Stimulated activated CD8-positive, alpha-beta memory T cell treated with anti-CD3 and anti-CD28 coated beads, Interleukin-4, amount 100 ng/mL, for 48 hours (primary cell): ENCODE results near the gene ICE2.
"Not testable (repeated sequence)": the region's sequence is repeated elsewhere in the genome, so short reads cannot be mapped to it uniquely, and the experiment has no call there.

Source experiments
- DNase-seq: peaks from one replicate; pipeline ENCODE4 v3.0.0-alpha.2; 2020

ICE2 gene

DNA sequence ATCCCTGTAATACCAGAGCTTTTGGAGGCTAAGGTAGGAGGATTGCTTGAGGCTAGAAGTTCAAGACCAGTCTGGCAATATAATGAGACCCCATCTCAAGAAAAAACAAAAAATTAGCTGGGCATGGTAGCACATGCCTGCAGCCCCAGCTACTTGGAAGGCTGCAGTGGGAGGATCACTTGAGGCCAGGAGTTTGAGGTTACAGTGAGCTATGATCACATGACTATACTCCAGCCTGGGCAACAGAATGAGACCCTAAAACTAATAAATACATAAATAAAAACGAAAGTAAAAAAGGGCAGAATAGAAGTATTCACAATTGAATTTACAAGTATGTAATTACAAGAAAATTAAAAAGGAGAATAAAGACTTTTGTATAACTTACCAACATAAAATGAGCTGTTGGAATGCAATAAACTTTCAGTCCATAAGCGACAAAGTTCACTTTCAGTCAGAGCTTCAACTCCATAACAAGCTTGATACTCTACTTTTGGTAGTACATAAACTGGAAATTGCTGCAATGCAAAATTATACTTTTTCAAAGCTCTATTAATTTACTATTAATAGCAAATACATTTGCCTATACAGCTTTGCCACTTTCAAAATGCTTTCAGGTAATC is 36.8 kb downstream of the ICE2 start:
- DNase-seq: no peak

DNA sequence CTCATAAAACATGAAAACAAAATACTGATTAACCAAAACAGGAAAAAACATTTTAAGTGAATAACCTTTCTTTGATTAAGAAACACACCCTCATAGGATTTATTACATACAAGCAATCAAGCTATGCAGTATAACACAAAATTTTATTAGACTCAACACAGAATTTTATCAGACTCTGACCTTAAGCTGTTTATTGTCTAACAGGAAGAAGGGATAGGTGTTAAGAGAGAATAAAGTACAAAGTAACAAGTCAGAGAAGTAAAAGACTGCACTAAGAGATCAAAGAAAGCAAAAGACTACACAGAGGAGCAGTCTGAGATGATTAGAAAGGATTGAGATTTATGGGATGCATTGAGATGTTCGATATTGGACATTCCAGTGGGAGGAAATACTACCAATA is 37.6 kb downstream of the ICE2 start:
- no peak for DNase-seq

DNA sequence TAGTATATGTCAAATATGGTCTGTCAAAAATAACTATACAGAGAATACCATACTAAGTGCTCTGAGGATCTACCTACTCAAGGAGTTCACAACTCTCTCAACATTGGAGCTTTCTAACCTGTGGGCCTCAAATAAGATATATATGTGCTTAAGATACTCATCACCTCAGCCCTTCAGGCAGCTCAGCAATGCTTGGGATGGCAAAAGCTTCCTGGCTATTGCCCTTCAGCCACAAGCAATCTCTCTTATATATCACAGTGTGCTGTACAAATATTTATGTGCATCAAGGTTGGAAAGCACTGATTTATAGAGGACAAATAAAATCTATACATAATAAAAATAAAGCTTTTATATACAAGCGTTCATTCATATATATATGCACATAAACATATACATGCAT is 40.3 kb downstream of the ICE2 start:
- no peak for DNase-seq

- DNase-seq: no peak
These were observed 50.0 kb downstream of the ICE2 start for GRCh38 chr15:60428935-60429334.

- DNase-seq: no peak
These were observed 52.0 kb downstream of the ICE2 start for GRCh38 chr15:60426870-60427508.

- no peak for DNase-seq
These were observed 53.5 kb downstream of the ICE2 start for GRCh38 chr15:60425461-60425860.

GRCh38 chr15:60424006-60424405 is 54.9 kb downstream of the ICE2 start:
- no peak for DNase-seq

DNA sequence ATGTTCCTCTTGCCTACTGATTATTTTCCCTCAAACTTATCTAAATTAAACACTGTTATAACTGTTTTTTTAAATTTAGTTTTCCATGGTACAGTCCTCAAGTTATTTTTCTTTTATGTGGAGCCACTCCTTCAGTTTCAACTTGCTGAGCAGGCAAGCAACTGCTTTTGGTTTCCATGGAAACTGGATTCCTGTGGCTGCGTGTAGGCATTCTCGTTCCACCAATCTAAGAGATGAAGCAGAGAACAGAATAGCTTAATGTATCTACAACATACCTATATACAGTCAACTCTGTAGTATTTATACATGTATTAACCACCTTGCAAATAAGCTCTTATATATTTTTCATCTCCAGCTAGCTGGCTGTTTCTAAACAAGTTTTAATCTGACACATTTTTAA is 55.4 kb downstream of the ICE2 start:
- no peak for DNase-seq

- DNase-seq: no peak
These were observed 57.4 kb downstream of the ICE2 start for GRCh38 chr15:60421544-60421943.

DNA sequence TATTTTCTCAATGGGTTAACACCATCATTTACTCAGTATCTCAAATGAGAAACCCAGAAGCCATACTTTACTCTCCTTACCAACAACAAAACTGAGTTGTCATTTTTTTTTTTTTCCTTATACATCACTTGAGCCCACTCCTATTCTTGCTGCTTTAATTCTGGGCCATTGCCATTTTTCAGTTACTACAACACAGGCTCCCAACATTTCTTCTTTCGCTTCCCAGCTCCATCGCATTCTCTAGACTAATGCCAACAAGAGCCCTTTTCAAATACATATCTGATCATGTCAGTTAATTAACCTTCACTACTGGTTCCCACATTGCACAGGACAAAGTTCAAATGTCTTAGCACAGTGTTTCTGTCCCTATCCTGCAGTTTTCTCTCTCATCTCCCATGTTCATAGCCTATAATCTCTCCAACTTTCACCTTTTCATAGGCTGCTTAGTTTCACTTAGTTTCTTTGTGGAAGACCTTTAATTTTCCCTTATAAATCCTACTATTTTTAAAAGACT is 58.7 kb downstream of the ICE2 start:
- DNase-seq: no peak

GRCh38 chr15:60419753-60420152 is 59.2 kb downstream of the ICE2 start:
- DNase-seq: no peak

DNA sequence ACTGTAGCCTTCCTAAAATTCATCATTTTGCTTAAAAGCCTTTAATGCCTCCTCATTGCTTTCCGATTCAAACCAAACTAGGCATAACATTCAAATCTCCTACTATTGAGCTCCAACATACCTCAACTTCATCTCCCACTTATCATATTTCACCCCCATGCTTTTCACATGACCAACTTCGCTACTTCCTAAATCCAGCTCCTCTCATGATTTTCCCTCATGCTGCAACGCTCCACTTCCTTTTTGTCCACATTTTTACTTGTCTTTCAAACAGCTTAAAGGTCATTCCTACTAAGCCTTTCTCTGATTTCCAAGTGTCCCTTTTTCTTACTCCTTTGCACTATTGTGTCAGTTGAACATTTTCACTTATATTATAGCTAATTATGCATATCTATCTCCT is 60.8 kb downstream of the ICE2 start:
- DNase-seq: no peak

GRCh38 chr15:60417112-60417511 is 61.8 kb downstream of the ICE2 start:
- DNase-seq: no peak

GRCh38 chr15:60416484-60416883 is 62.5 kb downstream of the ICE2 start:
- DNase-seq: no peak

GRCh38 chr15:60414016-60414682 is 64.8 kb downstream of the ICE2 start:
- no peak for DNase-seq

GRCh38 chr15:60413231-60413824 is 65.6 kb downstream of the ICE2 start:
- DNase-seq: no peak

- DNase-seq: not testable (repeated sequence)
These were observed 66.1 kb downstream of the ICE2 start for GRCh38 chr15:60412807-60413206.

- DNase-seq: no peak
These were observed 67.0 kb downstream of the ICE2 start for GRCh38 chr15:60411774-60412425.

- not testable (repeated sequence) for DNase-seq
These were observed 68.6 kb downstream of the ICE2 start for GRCh38 chr15:60410350-60410749.

GRCh38 chr15:60408463-60408981 is 70.4 kb downstream of the ICE2 start:
- DNase-seq: no peak

DNA sequence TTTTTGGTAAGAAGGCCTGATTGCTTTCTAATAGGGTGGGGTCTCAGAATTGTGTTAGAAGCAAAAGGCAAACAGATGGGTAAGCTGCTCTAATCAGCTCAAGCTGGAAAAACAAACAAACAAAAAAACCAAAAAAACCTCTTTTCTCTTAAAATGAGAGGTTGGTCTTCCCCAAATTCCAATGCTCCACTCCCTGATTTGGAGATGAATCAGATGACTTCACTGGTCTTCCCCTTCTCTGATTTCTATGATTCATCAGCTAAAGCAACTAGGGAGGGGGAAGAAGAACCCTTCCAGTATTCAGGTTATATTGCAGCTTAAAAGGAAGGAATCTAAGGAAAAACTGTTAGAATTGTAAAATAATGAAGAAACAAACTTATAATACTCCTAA is 71.5 kb downstream of the ICE2 start:
- no peak for DNase-seq

DNA sequence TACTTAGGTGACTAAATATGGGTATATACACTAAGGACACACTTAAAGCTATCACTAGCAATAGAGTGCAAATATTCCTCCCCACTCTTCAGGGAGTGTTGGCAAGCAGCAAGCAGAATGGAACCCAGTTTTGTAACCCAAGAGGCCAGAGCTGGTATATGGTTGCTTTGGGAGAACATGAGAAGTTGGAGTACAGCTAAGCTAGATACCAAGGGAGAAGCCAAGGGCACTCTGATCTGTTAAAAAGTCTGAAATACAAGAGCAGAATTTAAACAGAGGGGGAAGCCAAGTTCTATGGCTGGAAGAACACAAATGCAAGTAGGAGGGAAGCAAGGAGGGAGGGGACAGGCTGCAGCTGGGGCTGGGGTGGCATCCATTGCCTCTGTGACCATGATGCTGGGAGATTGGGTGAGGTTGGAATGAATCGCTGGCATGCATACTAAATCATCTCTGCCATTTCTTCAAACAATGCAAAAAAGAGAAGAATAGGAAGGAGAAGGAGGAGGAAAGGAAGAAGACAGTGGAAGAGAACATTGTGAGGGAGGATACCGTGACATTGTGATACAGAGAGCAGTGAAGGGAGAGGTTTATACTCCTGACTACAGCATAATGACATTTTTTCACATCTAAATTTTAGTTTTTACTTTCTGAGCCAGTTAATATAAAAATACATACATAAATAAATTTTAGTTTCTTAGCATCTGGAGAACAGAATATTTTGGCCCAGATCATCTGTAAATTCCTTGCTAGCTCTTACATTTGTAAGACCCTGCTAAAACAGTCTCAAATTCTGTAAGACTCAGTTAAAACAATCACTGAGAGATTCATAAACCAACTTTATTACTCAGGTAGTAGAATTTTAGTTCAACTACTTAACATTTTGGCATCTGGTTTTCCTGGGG is 72.2 kb downstream of the ICE2 start:
- no peak for DNase-seq
